ENCODE data around the gene USHBP1. TPM values are rescaled to one million over a fixed set of nuclear protein-coding genes. Genes with fewer than 3 reads are reported as not detected.

Gene USHBP1
- total and polyA plus RNA-seq, 9 donors, result 5.2 to 8.8 (median 6.3) TPM

Other genes starting within 250 kb of the USHBP1 start
- 3.2 TPM for gene CPAMD8, start 237.9 kb downstream of the USHBP1 start, total RNA-seq
- gene CPAMD8, start 237.9 kb downstream of the USHBP1 start, polyA plus RNA-seq (ENCODE audit: insufficient read depth in 1 of 8, insufficient read length in 8 of 8, low replicate concordance in 1 of 8), result 10 to 100 TPM in 1 of 8 donors, 1 to 10 TPM in 7; 2.2 to 10.1 (median 6.3) TPM
- gene HAUS8, start 189.3 kb downstream of the USHBP1 start, total RNA-seq, result 3.9 TPM
- 10 to 100 TPM in 5 of 8 donors, 1 to 10 TPM in 3; 7.5 to 14.0 (median 10.1) TPM for gene HAUS8, start 189.3 kb downstream of the USHBP1 start, polyA plus RNA-seq (ENCODE audit: insufficient read depth in 1 of 8, insufficient read length in 8 of 8, low replicate concordance in 1 of 8)
- gene MYO9B, start 189.0 kb downstream of the USHBP1 start, total RNA-seq, result 18.0 TPM
- 10 to 100 TPM; 30.1 to 55.5 (median 40.5) TPM for gene MYO9B, start 189.0 kb downstream of the USHBP1 start, polyA plus RNA-seq (ENCODE audit: insufficient read depth in 1 of 8, insufficient read length in 8 of 8, low replicate concordance in 1 of 8)
- 21.0 TPM for gene USE1, start 49.4 kb downstream of the USHBP1 start, total RNA-seq
- gene USE1, start 49.4 kb downstream of the USHBP1 start, polyA plus RNA-seq (ENCODE audit: insufficient read depth in 1 of 8, insufficient read length in 8 of 8, low replicate concordance in 1 of 8), result 10 to 100 TPM; 25.1 to 36.0 (median 29.3) TPM
- gene OCEL1, start 38.5 kb downstream of the USHBP1 start, total RNA-seq, result 3.1 TPM
- 10 to 100 TPM in 1 of 8 donors, 1 to 10 TPM in 7; 6.7 to 14.2 (median 9.4) TPM for gene OCEL1, start 38.5 kb downstream of the USHBP1 start, polyA plus RNA-seq (ENCODE audit: insufficient read depth in 1 of 8, insufficient read length in 8 of 8, low replicate concordance in 1 of 8)
- 32.4 TPM for gene NR2F6, start 18.8 kb downstream of the USHBP1 start, total RNA-seq
- gene NR2F6, start 18.8 kb downstream of the USHBP1 start, polyA plus RNA-seq (ENCODE audit: insufficient read depth in 1 of 8, insufficient read length in 8 of 8, low replicate concordance in 1 of 8), result 10 to 100 TPM; 26.5 to 37.9 (median 30.8) TPM
- gene BABAM1, start 2.7 kb upstream of the USHBP1 start, total RNA-seq, result 85.8 TPM
- 10 to 100 TPM; 81.3 to 97.9 (median 92.8) TPM for gene BABAM1, start 2.7 kb upstream of the USHBP1 start, polyA plus RNA-seq (ENCODE audit: insufficient read depth in 1 of 8, insufficient read length in 8 of 8, low replicate concordance in 1 of 8)
- gene ANKLE1, start 17.2 kb upstream of the USHBP1 start, total RNA-seq, result 0.44 TPM
- 1 to 10 TPM in 5 of 8 donors, under 1 TPM in 3; 0.70 to 1.5 (median 1.2) TPM for gene ANKLE1, start 17.2 kb upstream of the USHBP1 start, polyA plus RNA-seq (ENCODE audit: insufficient read depth in 1 of 8, insufficient read length in 8 of 8, low replicate concordance in 1 of 8)
- 6.1 TPM for gene ABHD8, start 38.7 kb upstream of the USHBP1 start, total RNA-seq
- 10 to 100 TPM in 1 of 8 donors, 1 to 10 TPM in 7; 7.5 to 10.1 (median 8.4) TPM for gene ABHD8, start 38.7 kb upstream of the USHBP1 start, polyA plus RNA-seq (ENCODE audit: insufficient read depth in 1 of 8, insufficient read length in 8 of 8, low replicate concordance in 1 of 8)
- gene MRPL34, start 41.1 kb upstream of the USHBP1 start, total RNA-seq, result 28.3 TPM
- gene MRPL34, start 41.1 kb upstream of the USHBP1 start, polyA plus RNA-seq (ENCODE audit: insufficient read depth in 1 of 8, insufficient read length in 8 of 8, low replicate concordance in 1 of 8), result 10 to 100 TPM; 25.0 to 43.0 (median 36.4) TPM
- 18.6 TPM for gene DDA1, start 44.8 kb upstream of the USHBP1 start, total RNA-seq
- 10 to 100 TPM; 32.5 to 42.2 (median 36.8) TPM for gene DDA1, start 44.8 kb upstream of the USHBP1 start, polyA plus RNA-seq (ENCODE audit: insufficient read depth in 1 of 8, insufficient read length in 8 of 8, low replicate concordance in 1 of 8)
- 3.9 TPM for gene ANO8, start 70.1 kb upstream of the USHBP1 start, total RNA-seq
- 1 to 10 TPM; 4.3 to 8.3 (median 6.9) TPM for gene ANO8, start 70.1 kb upstream of the USHBP1 start, polyA plus RNA-seq (ENCODE audit: insufficient read depth in 1 of 8, insufficient read length in 8 of 8, low replicate concordance in 1 of 8)
- gene GTPBP3, start 72.8 kb upstream of the USHBP1 start, total RNA-seq, result 7.6 TPM
- gene GTPBP3, start 72.8 kb upstream of the USHBP1 start, polyA plus RNA-seq (ENCODE audit: insufficient read depth in 1 of 8, insufficient read length in 8 of 8, low replicate concordance in 1 of 8), result 10 to 100 TPM in 5 of 8 donors, 1 to 10 TPM in 3; 9.2 to 16.3 (median 13.2) TPM
- gene PLVAP, start 112.6 kb upstream of the USHBP1 start, total RNA-seq, result 23.1 TPM
- 10 to 100 TPM; 43.2 to 70.0 (median 62.8) TPM for gene PLVAP, start 112.6 kb upstream of the USHBP1 start, polyA plus RNA-seq (ENCODE audit: insufficient read depth in 1 of 8, insufficient read length in 8 of 8, low replicate concordance in 1 of 8)
- not detected for gene CCDC194, start 129.5 kb upstream of the USHBP1 start, total RNA-seq
- not detected for gene CCDC194, start 129.5 kb upstream of the USHBP1 start, polyA plus RNA-seq (ENCODE audit: insufficient read depth in 1 of 8, insufficient read length in 8 of 8, low replicate concordance in 1 of 8)
- 4.7 TPM for gene BST2, start 140.9 kb upstream of the USHBP1 start, total RNA-seq
- 1 to 10 TPM; 5.9 to 9.3 (median 6.3) TPM for gene BST2, start 140.9 kb upstream of the USHBP1 start, polyA plus RNA-seq (ENCODE audit: insufficient read depth in 1 of 8, insufficient read length in 8 of 8, low replicate concordance in 1 of 8)
- 32.9 TPM for gene MVB12A, start 155.3 kb upstream of the USHBP1 start, total RNA-seq
- gene MVB12A, start 155.3 kb upstream of the USHBP1 start, polyA plus RNA-seq (ENCODE audit: insufficient read depth in 1 of 8, insufficient read length in 8 of 8, low replicate concordance in 1 of 8), result 10 to 100 TPM; 29.5 to 44.3 (median 33.2) TPM
- gene TMEM221, start 183.9 kb upstream of the USHBP1 start, total RNA-seq, result 1.0 TPM
- gene TMEM221, start 183.9 kb upstream of the USHBP1 start, polyA plus RNA-seq (ENCODE audit: insufficient read depth in 1 of 8, insufficient read length in 8 of 8, low replicate concordance in 1 of 8), result 1 to 10 TPM; 1.0 to 1.8 (median 1.2) TPM
- not detected for gene NXNL1, start 196.2 kb upstream of the USHBP1 start, total RNA-seq
- not detected for gene NXNL1, start 196.2 kb upstream of the USHBP1 start, polyA plus RNA-seq (ENCODE audit: insufficient read depth in 1 of 8, insufficient read length in 8 of 8, low replicate concordance in 1 of 8)
- 11.6 TPM for gene SLC27A1, start 205.8 kb upstream of the USHBP1 start, total RNA-seq
- 10 to 100 TPM; 11.8 to 20.7 (median 16.9) TPM for gene SLC27A1, start 205.8 kb upstream of the USHBP1 start, polyA plus RNA-seq (ENCODE audit: insufficient read depth in 1 of 8, insufficient read length in 8 of 8, low replicate concordance in 1 of 8)
- 46.5 TPM for gene PGLS, start 246.9 kb upstream of the USHBP1 start, total RNA-seq
- 10 to 100 TPM; 46.9 to 70.5 (median 54.0) TPM for gene PGLS, start 246.9 kb upstream of the USHBP1 start, polyA plus RNA-seq (ENCODE audit: insufficient read depth in 1 of 8, insufficient read length in 8 of 8, low replicate concordance in 1 of 8)